GM12874 (cell line): Measurements from ENCODE around the gene CADM1.

Experiments used
- CTCF ChIP-seq: IDR thresholded peaks from 2 replicates; pipeline ENCODE4 v1.5.1; 2011; ENCODE audit warnings: low read depth, mild to moderate bottlenecking, control low read depth, low read length, moderate library complexity; ENCODE audit not compliant: insufficient read depth

CADM1 gene

GRCh38 chr11:115493488-115493887 lies 10.7 kb downstream of the CADM1 start:
- TF ChIP-seq CTCF = no peak

GRCh38 chr11:115489466-115489865 lies 14.7 kb downstream of the CADM1 start:
- no peak for TF ChIP-seq CTCF

- TF ChIP-seq CTCF = no peak
Observed at GRCh38 chr11:115488945-115489344, 15.3 kb downstream of the CADM1 start.

- TF ChIP-seq CTCF = no peak
Observed at GRCh38 chr11:115481528-115481927, 22.7 kb downstream of the CADM1 start.

GRCh38 chr11:115480611-115481010 lies 23.6 kb downstream of the CADM1 start:
- no peak for TF ChIP-seq CTCF

GRCh38 chr11:115477410-115477809 lies 26.8 kb downstream of the CADM1 start:
- TF ChIP-seq CTCF = no peak

- TF ChIP-seq CTCF = no peak
Observed at GRCh38 chr11:115476463-115477286, 27.5 kb downstream of the CADM1 start.
